GM13976 (cell line): ENCODE measurements around the gene KIAA0513.

Source experiments
- DNase-seq: peaks from one replicate; pipeline ENCODE4 v3.0.0; 2012; ENCODE audit warnings: low spot score
- in situ Hi-C: fragments of 300-500 bp; cut with MboI; formaldehyde crosslinking; loops from one replicate; pipeline ENCODE4 v1.12.0; 2022; ENCODE audit warnings: low sequenced_read_pairs, mixed read lengths, inconsistent platforms; ENCODE audit not compliant: unreplicated experiment
- TF ChIP-seq, protein P1 (sequence below): IDR thresholded peaks from 2 replicates; pipeline ENCODE4 v1.5.1; 2012; ENCODE audit warnings: borderline replicate concordance, mild to moderate bottlenecking; ENCODE audit not compliant: insufficient read depth; ENCODE audit errors: extremely low read depth, missing control alignments, control extremely low read depth

KIAA0513 gene

GRCh38 chr16:85138825-85139627 lies 111.4 kb downstream of the KIAA0513 start:
- TF ChIP-seq, protein P1, sequence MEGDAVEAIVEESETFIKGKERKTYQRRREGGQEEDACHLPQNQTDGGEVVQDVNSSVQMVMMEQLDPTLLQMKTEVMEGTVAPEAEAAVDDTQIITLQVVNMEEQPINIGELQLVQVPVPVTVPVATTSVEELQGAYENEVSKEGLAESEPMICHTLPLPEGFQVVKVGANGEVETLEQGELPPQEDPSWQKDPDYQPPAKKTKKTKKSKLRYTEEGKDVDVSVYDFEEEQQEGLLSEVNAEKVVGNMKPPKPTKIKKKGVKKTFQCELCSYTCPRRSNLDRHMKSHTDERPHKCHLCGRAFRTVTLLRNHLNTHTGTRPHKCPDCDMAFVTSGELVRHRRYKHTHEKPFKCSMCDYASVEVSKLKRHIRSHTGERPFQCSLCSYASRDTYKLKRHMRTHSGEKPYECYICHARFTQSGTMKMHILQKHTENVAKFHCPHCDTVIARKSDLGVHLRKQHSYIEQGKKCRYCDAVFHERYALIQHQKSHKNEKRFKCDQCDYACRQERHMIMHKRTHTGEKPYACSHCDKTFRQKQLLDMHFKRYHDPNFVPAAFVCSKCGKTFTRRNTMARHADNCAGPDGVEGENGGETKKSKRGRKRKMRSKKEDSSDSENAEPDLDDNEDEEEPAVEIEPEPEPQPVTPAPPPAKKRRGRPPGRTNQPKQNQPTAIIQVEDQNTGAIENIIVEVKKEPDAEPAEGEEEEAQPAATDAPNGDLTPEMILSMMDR: no peak
- DNase-seq: no peak
- in situ Hi-C loops: no loop called here

DNA sequence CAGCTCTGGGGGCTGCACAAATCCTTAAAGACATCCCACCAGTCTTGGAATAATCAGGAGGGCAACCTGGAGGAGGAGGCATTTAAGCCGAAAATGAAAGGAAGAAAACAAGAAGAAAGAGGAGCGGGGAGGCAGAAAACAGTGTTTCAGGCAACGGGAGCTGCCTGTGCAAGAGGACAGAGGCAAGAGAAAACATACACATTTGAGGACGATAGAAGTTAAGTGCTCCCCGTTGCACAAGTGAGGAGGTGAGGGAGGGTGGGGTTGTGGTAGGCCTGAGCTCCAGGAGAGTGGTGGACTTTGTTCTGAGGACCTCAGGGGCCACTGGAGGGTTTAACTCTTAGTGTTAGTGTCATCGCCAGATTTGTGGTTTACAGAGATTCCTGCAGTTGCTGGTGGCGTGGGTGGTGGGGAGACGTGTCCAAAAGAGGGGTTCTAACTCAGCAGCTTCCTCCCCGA lies 112.3 kb downstream of the KIAA0513 start:
- in situ Hi-C loops: no loop called here
- TF ChIP-seq, protein P1: no peak
- no peak for DNase-seq

DNA sequence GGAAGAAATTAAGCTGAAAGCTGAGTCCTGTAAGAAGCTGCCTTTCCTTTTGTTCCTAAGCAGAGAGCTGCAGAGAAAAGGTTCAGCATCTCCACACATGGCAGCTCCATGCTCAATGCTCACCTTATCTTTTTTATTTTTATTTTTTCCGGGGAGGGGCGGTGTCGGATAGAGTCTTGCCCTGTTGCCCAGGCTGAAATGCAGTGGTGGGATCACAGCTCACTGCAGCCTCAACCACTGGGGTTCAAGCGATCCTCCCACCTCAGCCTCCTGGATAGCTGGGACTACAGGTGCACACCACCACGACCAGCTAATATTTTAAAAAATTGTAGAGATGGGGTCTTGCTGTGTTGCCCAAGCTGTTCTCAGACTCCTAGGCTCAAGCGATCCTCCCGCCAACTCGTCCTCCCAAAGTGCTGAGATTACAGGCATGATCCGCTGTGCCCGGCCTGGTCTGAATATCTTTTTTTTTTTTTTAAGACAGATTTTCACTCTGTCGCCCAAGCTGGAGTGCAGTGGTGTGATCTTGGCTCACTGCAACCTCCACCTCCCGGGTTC lies 112.9 kb downstream of the KIAA0513 start:
- no peak for DNase-seq
- in situ Hi-C loops: no loop called here
- TF ChIP-seq, protein P1: no peak

GRCh38 chr16:85141491-85142128 lies 114.0 kb downstream of the KIAA0513 start:
- TF ChIP-seq, protein P1: no peak
- DNase-seq: no peak
- in situ Hi-C loops: no loop called here

GRCh38 chr16:85142129-85142513 lies 114.5 kb downstream of the KIAA0513 start:
- DNase-seq: no peak
- in situ Hi-C loops: no loop called here
- TF ChIP-seq, protein P1: no peak

DNA sequence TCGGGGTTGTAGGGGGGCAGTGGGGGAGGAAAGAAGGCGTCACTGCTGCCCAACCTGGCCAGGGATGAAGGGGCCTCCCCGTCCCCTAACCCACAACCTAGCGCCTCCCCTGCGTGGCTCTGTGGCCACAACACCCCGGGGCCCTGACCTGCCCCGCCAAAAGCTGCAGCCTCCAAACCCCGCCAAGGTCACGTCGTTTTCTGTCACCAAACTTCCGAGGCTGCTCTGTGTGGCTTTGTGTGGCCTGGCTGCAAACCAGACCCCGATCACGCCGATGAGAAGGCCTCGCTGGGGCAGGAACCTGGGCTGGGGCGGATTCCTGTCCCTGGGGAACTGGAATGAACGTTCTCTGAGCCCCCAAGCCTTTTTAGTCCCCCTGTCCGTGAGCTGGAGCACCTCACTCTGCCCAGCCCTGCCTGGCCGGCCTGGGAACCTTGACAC lies 115.2 kb downstream of the KIAA0513 start:
- DNase-seq: no peak
- in situ Hi-C loops: no loop called here
- TF ChIP-seq, protein P1: no peak
